NB4 (cell line): Measurements from ENCODE around the gene NT5M.

ENCODE experiments used
- DNase-seq: peaks from one replicate; pipeline ENCODE4 v3.0.0; 2010; ENCODE audit warnings: low read depth
- H3K4me3 ChIP-seq: one replicate; pipeline ENCODE4 v1.5.1; 2011; ENCODE audit warnings: mild to moderate bottlenecking, low read depth, low read length, moderate library complexity
- MYC ChIP-seq: IDR thresholded peaks from 2 replicates; pipeline ENCODE4 v1.6.1; 2011; ENCODE audit warnings: low read depth, low read length
- POLR2A ChIP-seq: IDR thresholded peaks from 2 replicates; pipeline ENCODE4 v1.6.1; 2011; ENCODE audit warnings: mild to moderate bottlenecking; ENCODE audit not compliant: insufficient read length; ENCODE audit errors: extremely low read depth
- TF ChIP-seq, protein P1 (sequence below): IDR thresholded peaks from one replicate; pipeline ENCODE4 v1.5.1; 2012; ENCODE audit warnings: low read depth, low read length
- TF ChIP-seq, protein P2 (sequence below): IDR thresholded peaks from 2 replicates; pipeline ENCODE4 v1.6.1; 2011; ENCODE audit warnings: low read depth, low read length

NT5M gene

DNA sequence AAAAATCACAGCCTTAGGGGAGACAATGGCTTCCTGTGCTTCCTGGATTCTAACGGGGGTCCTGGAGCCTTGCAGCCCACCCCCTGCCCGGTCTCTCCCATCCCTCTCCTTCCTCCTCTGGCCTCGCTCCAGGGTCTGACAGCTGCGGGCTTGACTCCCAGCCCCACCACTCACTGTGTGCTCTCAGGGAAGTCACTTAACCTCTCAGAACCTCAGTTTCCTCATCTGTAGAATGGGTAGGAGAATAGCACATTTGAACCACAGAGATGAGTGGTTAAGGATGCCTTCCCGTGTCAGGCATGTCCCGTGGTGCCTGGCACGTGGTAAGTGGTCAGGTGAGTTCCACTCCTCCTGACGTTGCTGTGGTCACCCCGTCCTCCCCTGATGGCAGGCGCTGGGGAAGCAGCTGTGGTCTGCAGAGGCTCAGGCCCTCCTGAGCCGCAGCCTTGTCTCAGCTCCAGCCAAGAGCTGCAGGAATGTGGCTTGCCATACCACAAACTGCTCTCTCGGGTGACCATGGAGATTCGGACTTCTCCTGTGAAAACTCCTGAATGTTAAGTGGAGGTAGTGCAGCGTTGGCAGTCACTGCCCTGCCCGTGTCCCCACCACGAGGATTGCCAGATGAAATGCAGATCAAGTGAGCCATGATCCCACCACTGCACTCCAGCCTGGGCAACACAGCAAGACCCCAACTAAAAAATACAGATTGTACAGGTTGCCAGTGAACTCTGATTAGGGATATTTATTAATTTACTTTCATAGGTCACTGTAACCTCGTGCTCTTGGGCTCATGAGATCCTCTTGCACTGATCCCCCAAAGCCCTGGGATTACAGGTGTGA is 85.7 kb downstream of the NT5M start:
- TF ChIP-seq MYC (no peak), POLR2A (no peak)
- TF ChIP-seq, protein P1, sequence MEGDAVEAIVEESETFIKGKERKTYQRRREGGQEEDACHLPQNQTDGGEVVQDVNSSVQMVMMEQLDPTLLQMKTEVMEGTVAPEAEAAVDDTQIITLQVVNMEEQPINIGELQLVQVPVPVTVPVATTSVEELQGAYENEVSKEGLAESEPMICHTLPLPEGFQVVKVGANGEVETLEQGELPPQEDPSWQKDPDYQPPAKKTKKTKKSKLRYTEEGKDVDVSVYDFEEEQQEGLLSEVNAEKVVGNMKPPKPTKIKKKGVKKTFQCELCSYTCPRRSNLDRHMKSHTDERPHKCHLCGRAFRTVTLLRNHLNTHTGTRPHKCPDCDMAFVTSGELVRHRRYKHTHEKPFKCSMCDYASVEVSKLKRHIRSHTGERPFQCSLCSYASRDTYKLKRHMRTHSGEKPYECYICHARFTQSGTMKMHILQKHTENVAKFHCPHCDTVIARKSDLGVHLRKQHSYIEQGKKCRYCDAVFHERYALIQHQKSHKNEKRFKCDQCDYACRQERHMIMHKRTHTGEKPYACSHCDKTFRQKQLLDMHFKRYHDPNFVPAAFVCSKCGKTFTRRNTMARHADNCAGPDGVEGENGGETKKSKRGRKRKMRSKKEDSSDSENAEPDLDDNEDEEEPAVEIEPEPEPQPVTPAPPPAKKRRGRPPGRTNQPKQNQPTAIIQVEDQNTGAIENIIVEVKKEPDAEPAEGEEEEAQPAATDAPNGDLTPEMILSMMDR: no peak
- TF ChIP-seq, protein P2, sequence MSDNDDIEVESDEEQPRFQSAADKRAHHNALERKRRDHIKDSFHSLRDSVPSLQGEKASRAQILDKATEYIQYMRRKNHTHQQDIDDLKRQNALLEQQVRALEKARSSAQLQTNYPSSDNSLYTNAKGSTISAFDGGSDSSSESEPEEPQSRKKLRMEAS: no peak
- H3K4me3 ChIP-seq: no peak overlapping the region
- no peak for DNase-seq

DNA sequence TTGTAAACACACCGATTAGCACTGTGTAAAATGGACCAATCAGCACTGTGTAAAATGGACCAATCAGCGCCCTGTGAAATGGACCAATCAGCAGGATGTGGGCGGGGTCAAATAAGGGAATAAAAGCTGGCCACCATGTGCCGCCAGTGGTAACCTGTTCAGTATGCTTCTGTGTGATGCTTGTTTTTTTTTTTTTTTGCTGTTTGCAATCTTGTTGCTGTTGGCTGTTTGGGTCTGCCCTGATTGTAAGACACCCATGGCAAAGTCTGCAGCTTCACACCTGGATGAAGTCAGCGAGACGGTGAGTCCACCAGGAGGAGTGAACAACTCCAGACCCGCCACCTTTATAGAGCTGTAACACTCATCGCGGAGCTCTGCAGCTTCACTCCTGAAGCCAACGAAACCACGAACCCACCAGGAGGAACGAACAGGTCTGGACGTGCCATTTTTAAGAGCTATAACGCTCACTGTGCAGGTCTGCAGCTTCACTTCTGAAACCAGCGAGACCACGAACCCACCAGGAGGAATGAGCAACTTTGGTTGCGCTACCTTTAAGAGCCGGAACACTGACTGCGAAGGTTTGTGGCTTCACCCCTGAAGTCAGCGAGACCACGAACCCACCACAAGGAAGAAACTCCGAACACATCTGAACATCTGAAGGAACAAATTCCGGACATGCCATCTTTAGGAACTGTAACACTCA is 88.6 kb downstream of the NT5M start:
- no peak for DNase-seq
- TF ChIP-seq POLR2A: no peak
- TF ChIP-seq, protein P1: no peak
- no peak for TF ChIP-seq MYC
- TF ChIP-seq, protein P2: no peak
- H3K4me3 ChIP-seq: no peak overlapping the region

DNA sequence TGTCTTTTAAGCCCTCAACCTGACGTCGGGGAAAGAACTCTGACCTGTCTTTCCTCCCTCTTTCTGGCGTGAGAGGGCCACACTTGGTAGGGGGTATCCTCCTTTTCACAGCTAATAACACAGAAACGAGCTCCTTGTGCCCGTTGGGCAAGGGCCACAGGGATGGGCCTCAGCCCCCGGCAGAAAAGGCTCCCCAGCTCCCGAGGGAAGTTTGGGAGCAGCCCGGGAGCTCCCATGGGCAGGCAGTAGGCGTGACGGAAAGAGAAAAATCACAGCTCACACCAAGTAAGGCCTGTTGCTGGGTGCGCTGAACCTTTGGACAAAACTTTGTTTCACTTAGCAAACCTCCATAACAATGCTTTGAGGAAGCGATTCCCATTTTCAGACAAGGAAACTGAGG is 90.8 kb downstream of the NT5M start:
- no peak overlapping the region for H3K4me3 ChIP-seq
- DNase-seq: no peak
- TF ChIP-seq, protein P1: no peak
- TF ChIP-seq POLR2A (no peak), MYC (no peak)
- TF ChIP-seq, protein P2: no peak

DNA sequence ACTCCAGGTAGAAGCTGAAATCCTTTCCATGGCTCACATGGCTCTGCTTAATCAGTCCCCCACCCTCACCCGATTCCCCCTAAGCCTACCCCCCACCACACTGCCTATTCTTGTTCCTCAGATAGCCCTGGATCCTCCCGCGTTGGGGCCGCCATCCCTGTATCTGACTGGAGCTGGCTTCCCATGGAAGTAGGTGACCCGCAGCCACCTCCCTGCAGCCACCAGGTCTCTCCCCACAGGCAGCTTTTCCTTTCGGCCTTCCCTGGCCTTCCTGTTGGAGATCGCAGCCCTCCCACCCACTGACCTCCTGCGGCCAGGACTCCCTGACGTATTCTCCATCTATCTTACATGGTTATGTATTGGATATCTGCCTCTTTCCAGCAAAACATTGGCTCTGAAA is 91.3 kb downstream of the NT5M start:
- no peak for TF ChIP-seq MYC
- TF ChIP-seq, protein P1: no peak
- TF ChIP-seq, protein P2: no peak
- no peak for TF ChIP-seq POLR2A
- no peak overlapping the region for H3K4me3 ChIP-seq
- no peak for DNase-seq

DNA sequence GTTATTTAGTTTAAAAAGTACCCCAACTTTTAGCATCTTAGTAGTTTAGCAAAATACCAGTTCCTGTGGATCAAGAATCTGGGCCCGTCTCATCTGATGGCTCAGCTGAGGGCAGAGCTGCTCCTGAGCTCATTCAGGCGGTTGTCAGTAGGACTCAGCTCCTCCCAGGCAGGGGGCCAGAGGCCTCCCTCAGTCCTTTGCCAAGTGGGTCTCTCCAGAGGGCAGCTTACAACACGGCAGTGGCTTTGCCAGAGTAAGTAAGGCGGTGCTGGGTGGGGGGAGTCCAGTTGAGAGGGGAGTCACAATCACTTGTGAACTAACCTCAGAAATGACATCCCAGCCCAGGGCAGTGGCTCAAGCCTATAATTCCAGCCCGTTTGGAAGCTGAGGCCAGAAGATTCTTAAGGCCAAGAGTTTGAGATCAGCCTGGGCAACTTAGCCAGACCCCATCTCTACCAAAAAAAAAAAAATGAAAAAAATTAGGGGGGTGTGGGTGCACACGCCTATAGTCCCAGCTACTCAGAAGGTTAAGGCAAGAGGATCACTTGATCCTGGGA is 92.2 kb downstream of the NT5M start:
- no peak for DNase-seq
- no peak overlapping the region for H3K4me3 ChIP-seq
- TF ChIP-seq, protein P1: no peak
- TF ChIP-seq MYC: no peak
- TF ChIP-seq, protein P2: no peak
- no peak for TF ChIP-seq POLR2A
